Stomach (tissue), 9 donors: ENCODE results near the gene ITGA2. TPM values are rescaled to one million over a fixed set of nuclear protein-coding genes. Genes with fewer than 3 reads are reported as not detected.
A peak's percentile ranks its signal among the peaks of the same experiment; 100 is the strongest.

Source experiments
- DNase-seq, 2 donors: peaks; one replicate each; pipeline versions ENCODE4 v3.0.0 to v3.0.0-alpha.2; 2013 to 2019
- H3K27ac ChIP-seq, 5 donors: fragments of 200-600 bp in 4 of 5; sonication (generic) in 4 of 5; one replicate each; pipeline ENCODE4 v1.5.1; 2013 to 2019; ENCODE audit warnings: mild to moderate bottlenecking in 1 of 5, moderate library complexity in 1 of 5
- H3K27me3 ChIP-seq, 3 donors: fragments of 200-600 bp; sonication (generic); one replicate each; pipeline ENCODE4 v1.5.1; 2017 to 2019; ENCODE audit warnings: mixed run types in 1 of 3
- H3K36me3 ChIP-seq, 4 donors: fragments of 200-600 bp; sonication (generic); 1 replicate in 3 of 4; 2 replicates in 1 of 4; pipeline ENCODE4 v1.5.1; 2016 to 2019
- H3K4me1 ChIP-seq, 4 donors: fragments of 200-600 bp; sonication (generic); one replicate each; pipeline ENCODE4 v1.5.1; 2016 to 2019
- H3K4me3 ChIP-seq, 4 donors: fragments of 200-600 bp; sonication (generic) in 3 of 4; one replicate each; pipeline ENCODE4 v1.5.1; 2016 to 2019; ENCODE audit warnings: mild to moderate bottlenecking in 1 of 4
- H3K9me3 ChIP-seq, 4 donors: fragments of 200-600 bp; sonication (generic); one replicate each; pipeline ENCODE4 v1.5.1; 2016 to 2019
- EP300 ChIP-seq: sonication (generic); formaldehyde crosslinking; IDR thresholded peaks from one replicate; pipeline ENCODE4 v1.6.1; 2017; ENCODE audit warnings: antibody characterized with exemption
- POLR2A ChIP-seq, 4 donors: fragments of 450-650 bp; IDR thresholded peaks; one replicate each; pipeline ENCODE4 v1.6.1; 2016; ENCODE audit warnings: antibody characterized with exemption in 4 of 4, control low read depth in 2 of 4, mild to moderate bottlenecking in 1 of 4, moderate library complexity in 1 of 4
- POLR2AphosphoS5 ChIP-seq, 3 donors: sonication (generic); formaldehyde crosslinking; IDR thresholded peaks; one replicate each; pipeline ENCODE4 v1.6.1; 2016; ENCODE audit warnings: antibody characterized with exemption in 3 of 3
- WGBS, 5 donors: extraction: QIAGEN DNeasy Blood & Tissue Kit in 3 of 5; methylation state at CpG; one replicate each; pipeline versions ENCODE4 v1.1.5 to v1.1.7; 2013 to 2018; 5-methylcytosine and 5-hydroxymethylcytosine counted together
- intact Hi-C: fragments of 100-400 bp; cut with DNase I; formaldehyde crosslinking; loops from one replicate; pipeline ENCODE4 v1.15.1; 2023; ENCODE audit warnings: low total_unique reads
- polyA plus RNA-seq, 3 donors: library from polyadenylated mRNA; stranded (reverse); fragments of 200-250 nt; gene quantifications; one replicate each; pipeline ENCODE4 v1.2.3, GENCODE V29; 2013
- total RNA-seq, 5 donors: library from RNA; depleted of rRNA; stranded (reverse); fragments of >200 nt; gene quantifications; one replicate each; pipeline versions ENCODE4 v1.1.0 to v1.2.3, GENCODE V29; 2014 to 2016
- TF ChIP-seq, protein P1 (sequence below), 7 experiments: fragments of 450-650 bp in 4 of 7; fragments of 200-600 bp in 3 of 7; sonication (generic) in 3 of 7; IDR thresholded peaks; one replicate each; pipeline ENCODE4 v1.5.1; 2016 to 2019; ENCODE audit warnings: antibody characterized with exemption in 7 of 7, control low read depth in 2 of 7, mild to moderate bottlenecking in 1 of 7
- donor health status: healthy with polysubstance abuse.
- donor health status: Bipolar disorder and iron deficiency.
- donor health status: healthy.

Gene ITGA2
- total and polyA plus RNA-seq, 8 donors: 0.58 to 8.3 (median 3.3) TPM

DNA sequence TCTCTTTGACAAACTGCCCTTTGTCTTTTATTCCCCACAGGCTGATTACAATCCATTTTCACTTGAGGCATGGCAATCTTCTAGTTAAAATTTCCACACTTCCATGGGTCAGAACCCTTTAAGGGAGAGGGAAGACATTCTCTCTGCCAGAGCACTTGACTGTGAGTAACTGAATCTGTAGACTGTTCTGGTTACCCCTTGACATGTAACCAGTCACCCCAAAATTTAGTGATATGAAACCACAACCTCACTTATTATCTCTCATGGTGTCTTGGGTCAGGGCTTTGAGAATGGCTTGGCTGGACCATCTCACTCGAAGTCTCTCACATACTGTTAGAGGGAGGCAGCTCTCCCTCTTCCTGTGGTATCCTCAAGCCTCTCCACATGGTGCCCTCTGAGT, 14.0 kb downstream of the ITGA2 start:
- H3K9me3 ChIP-seq: no peaks in the 10 kb centered on the region
- no peak overlapping the region for H3K27ac ChIP-seq
- H3K36me3 ChIP-seq: peaks cover 0 to 3% (median 0%) of the 10 kb centered on the region in 4 donors
- no peak overlapping the region for H3K4me3 ChIP-seq
- no peak for TF ChIP-seq POLR2AphosphoS5 (IDR thresholded peaks at IDR 0.05)
- TF ChIP-seq POLR2A (IDR thresholded peaks at IDR 0.05): no peak
- TF ChIP-seq EP300: no peak
- TF ChIP-seq, protein P1, sequence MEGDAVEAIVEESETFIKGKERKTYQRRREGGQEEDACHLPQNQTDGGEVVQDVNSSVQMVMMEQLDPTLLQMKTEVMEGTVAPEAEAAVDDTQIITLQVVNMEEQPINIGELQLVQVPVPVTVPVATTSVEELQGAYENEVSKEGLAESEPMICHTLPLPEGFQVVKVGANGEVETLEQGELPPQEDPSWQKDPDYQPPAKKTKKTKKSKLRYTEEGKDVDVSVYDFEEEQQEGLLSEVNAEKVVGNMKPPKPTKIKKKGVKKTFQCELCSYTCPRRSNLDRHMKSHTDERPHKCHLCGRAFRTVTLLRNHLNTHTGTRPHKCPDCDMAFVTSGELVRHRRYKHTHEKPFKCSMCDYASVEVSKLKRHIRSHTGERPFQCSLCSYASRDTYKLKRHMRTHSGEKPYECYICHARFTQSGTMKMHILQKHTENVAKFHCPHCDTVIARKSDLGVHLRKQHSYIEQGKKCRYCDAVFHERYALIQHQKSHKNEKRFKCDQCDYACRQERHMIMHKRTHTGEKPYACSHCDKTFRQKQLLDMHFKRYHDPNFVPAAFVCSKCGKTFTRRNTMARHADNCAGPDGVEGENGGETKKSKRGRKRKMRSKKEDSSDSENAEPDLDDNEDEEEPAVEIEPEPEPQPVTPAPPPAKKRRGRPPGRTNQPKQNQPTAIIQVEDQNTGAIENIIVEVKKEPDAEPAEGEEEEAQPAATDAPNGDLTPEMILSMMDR (IDR thresholded peaks at IDR 0.05): no peak
- intact Hi-C loops: no loop called here
- WGBS, 5 donors: 90 to 100% (median 100%) methylated on average over 1 of the region's 1 CpG
- no peak for DNase-seq
- peaks cover 0 to 10% (median 0%) of the 10 kb centered on the region in 4 donors for H3K4me1 ChIP-seq
- H3K27me3 ChIP-seq: no peaks in the 10 kb centered on the region

DNA sequence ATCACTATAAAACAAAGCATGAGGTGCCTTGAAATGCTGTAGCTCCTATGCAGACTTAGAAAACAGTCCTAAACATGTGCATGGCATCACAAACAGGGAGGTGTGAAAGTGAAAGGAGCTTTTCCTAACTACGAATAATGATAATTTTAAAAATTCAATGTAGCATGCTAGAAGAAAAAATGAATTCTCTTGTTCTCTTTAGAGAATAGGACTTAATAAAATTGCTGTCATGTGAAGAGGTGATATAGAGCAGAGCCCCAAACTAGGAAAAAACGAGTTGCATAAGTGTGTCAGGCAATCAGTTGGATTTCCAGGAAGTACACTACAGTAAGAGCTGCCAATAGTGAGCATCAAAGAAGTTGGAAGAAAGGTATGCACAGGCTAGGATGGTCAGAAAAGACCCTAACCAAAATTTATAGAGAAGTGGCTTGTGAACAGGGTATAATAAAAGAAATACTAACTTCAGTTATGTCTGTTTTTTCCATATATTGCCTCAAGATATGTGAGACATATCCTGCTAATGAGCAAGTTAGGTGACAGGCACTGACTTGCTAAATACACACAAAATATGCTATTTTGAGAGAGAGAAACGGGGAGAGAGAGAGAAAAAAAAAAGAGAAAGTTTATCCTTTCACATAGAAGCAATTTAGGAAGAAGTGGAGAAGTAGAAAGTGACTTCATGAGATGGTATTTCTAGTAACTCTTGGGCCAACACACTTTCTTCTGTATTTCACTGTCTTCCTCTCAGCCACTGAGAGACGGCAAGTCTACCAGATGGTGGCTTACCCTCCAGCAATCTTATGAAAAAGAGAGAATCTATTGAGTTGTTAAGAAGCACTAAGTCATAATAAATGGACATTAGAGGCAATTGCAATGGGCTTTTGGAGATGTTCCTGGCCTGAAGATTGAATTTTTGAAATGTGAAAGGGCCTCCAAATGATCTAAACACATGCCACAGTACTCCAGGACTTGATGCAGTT, 18.0 kb downstream of the ITGA2 start:
- DNase-seq: no peak
- WGBS, 5 donors: 49 to 62% (median 54%) methylated on average over 4 of the region's 4 CpGs
- no peaks in the 10 kb centered on the region for H3K27me3 ChIP-seq
- peaks cover 0 to 3% (median 0%) of the 10 kb centered on the region in 4 donors for H3K36me3 ChIP-seq
- no peak overlapping the region for H3K4me3 ChIP-seq
- intact Hi-C loops: no loop called here
- peak overlapping the region in 1 of 5 donors; percentile 44 for H3K27ac ChIP-seq
- TF ChIP-seq POLR2A (IDR thresholded peaks at IDR 0.05) (no peak), POLR2AphosphoS5 (IDR thresholded peaks at IDR 0.05) (no peak), EP300 (no peak)
- TF ChIP-seq, protein P1 (IDR thresholded peaks at IDR 0.05): no peak
- no peaks in the 10 kb centered on the region for H3K9me3 ChIP-seq
- H3K4me1 ChIP-seq: peaks cover 0 to 10% (median 0%) of the 10 kb centered on the region in 4 donors

DNA sequence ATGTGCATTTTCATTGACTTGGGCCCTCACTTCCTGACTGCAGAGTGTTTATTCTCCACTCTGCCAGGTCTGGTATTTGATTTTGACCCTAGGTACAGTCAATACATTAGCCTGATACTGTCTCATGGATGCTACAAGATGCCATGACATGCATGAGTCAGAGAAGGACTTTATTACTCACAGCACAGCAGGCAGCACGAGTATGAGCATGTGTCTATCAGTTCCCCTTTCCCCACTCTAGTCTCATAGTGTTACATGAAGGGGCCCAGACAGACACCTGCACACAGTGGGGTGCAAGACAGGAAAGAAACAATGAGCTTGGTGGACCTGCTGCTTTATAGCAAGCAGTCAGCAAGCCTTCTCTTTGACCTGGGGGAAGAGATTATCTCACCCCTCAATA, 19.6 kb downstream of the ITGA2 start:
- no peaks in the 10 kb centered on the region for H3K27me3 ChIP-seq
- no peak overlapping the region for H3K27ac ChIP-seq
- no peak for DNase-seq
- no peak overlapping the region for H3K4me3 ChIP-seq
- WGBS, 5 donors: 50 to 75% (median 60%) methylated on average over 1 of the region's 1 CpG
- peaks cover 0 to 10% (median 0%) of the 10 kb centered on the region in 4 donors for H3K4me1 ChIP-seq
- intact Hi-C loops: no loop called here
- no peaks in the 10 kb centered on the region for H3K9me3 ChIP-seq
- peaks cover 0 to 1% (median 0%) of the 10 kb centered on the region in 4 donors for H3K36me3 ChIP-seq
- TF ChIP-seq POLR2AphosphoS5 (IDR thresholded peaks at IDR 0.05): no peak
- no peak for TF ChIP-seq POLR2A (IDR thresholded peaks at IDR 0.05)
- TF ChIP-seq EP300: no peak
- TF ChIP-seq, protein P1 (IDR thresholded peaks at IDR 0.05): no peak

DNA sequence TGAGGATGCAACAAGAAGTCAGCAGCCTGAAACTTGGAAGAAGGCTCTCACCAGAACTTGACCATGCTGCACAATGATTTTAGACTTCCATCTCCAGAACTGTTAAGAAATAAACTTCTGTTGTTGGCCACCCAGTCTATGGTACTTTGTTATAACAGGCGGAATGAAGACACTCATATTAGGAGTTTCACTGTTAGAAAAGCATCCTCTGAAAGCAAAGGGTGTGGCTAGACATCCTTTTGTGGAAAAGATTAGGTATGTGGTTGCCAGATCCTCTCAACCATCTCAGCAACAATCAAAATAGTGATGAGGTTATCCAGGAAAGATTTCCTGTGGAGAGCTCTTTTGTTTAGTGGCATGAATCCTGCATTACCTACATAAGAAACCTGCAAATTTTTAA, 20.7 kb downstream of the ITGA2 start:
- no peaks in the 10 kb centered on the region for H3K27me3 ChIP-seq
- H3K4me3 ChIP-seq: no peak overlapping the region
- no peaks in the 10 kb centered on the region for H3K36me3 ChIP-seq
- 82 to 100% (median 90%) methylated on average over 1 of the region's 1 CpG for WGBS, 5 donors
- intact Hi-C loops: no loop called here
- no peak overlapping the region for H3K27ac ChIP-seq
- DNase-seq: no peak
- TF ChIP-seq, protein P1 (IDR thresholded peaks at IDR 0.05): no peak
- TF ChIP-seq POLR2A (IDR thresholded peaks at IDR 0.05) (no peak), EP300 (no peak), POLR2AphosphoS5 (IDR thresholded peaks at IDR 0.05) (no peak)
- no peaks in the 10 kb centered on the region for H3K9me3 ChIP-seq
- H3K4me1 ChIP-seq: peaks cover 0 to 10% (median 0%) of the 10 kb centered on the region in 4 donors
